MG63 (cell line): Measurements from ENCODE around the gene RPE65. TPM values are rescaled to one million over a fixed set of nuclear protein-coding genes. Genes with fewer than 3 reads are reported as not detected.

ENCODE experiments used
- DNase-seq: peaks from one replicate; pipeline ENCODE4 v3.0.0-alpha.2; 2020
- H3K27me3 ChIP-seq: fragments of 250-450 bp; sonication (Bioruptor Pico); 2 replicates; pipeline ENCODE4 v1.5.1; 2020; ENCODE audit warnings: mild to moderate bottlenecking, moderate library complexity
- H3K36me3 ChIP-seq: fragments of 250-450 bp; sonication (Bioruptor Pico); 2 replicates; pipeline ENCODE4 v1.5.1; 2020; ENCODE audit warnings: mild to moderate bottlenecking, moderate library complexity
- H3K4me3 ChIP-seq: fragments of 250-450 bp; sonication (Bioruptor Pico); 2 replicates; pipeline ENCODE4 v1.5.1; 2020; ENCODE audit warnings: mild to moderate bottlenecking, moderate library complexity
- H3K9me3 ChIP-seq: fragments of 250-450 bp; sonication (Bioruptor Pico); 2 replicates; pipeline ENCODE4 v1.5.1; 2020; ENCODE audit warnings: mild to moderate bottlenecking, moderate library complexity
- total RNA-seq: library from RNA; depleted of rRNA; stranded (reverse); fragments of >200 nt; shearing (Covaris generic); gene quantifications from 2 replicates; pipeline ENCODE4 v1.2.3, GENCODE V29; 2014; ENCODE audit warnings: low replicate concordance

The RPE65 gene
- total RNA-seq, 1 experiment from 2014 or later = not detected

- H3K9me3 ChIP-seq = no peaks in the 10 kb centered on the region
- H3K4me3 ChIP-seq = no peak overlapping the region
- no peaks in the 10 kb centered on the region for H3K36me3 ChIP-seq
- DNase-seq = no peak
- H3K27me3 ChIP-seq = no peaks in the 10 kb centered on the region
Measured at GRCh38 chr1:68460935-68461334, 11.2 kb upstream of the RPE65 start.

- DNase-seq = no peak
Measured at GRCh38 chr1:68459796-68460195, 10.0 kb upstream of the RPE65 start.

GRCh38 chr1:68459091-68459490 is 9.3 kb upstream of the RPE65 start:
- no peak for DNase-seq
- H3K27me3 ChIP-seq = no peaks in the 10 kb centered on the region
- no peaks in the 10 kb centered on the region for H3K36me3 ChIP-seq
- no peak overlapping the region for H3K4me3 ChIP-seq
- H3K9me3 ChIP-seq = no peaks in the 10 kb centered on the region

More at GRCh38 chr1:68459796-68460195, 10.0 kb upstream of the RPE65 start:
- H3K36me3 ChIP-seq = no peaks in the 10 kb centered on the region
- no peaks in the 10 kb centered on the region for H3K9me3 ChIP-seq
- no peaks in the 10 kb centered on the region for H3K27me3 ChIP-seq
- no peak overlapping the region for H3K4me3 ChIP-seq

- H3K27me3 ChIP-seq = no peaks in the 10 kb centered on the region
- H3K9me3 ChIP-seq = no peaks in the 10 kb centered on the region
- no peaks in the 10 kb centered on the region for H3K36me3 ChIP-seq
- DNase-seq = no peak
- no peak overlapping the region for H3K4me3 ChIP-seq
Measured at GRCh38 chr1:68456202-68456601, 6.4 kb upstream of the RPE65 start.

- Histone ChIP-seq H3K36me3 (no peaks in the 10 kb centered on the region), H3K9me3 (no peaks in the 10 kb centered on the region), H3K4me3 (no peak overlapping the region), H3K27me3 (no peaks in the 10 kb centered on the region)
- DNase-seq = no peak
Measured at GRCh38 chr1:68454534-68454933, 4.8 kb upstream of the RPE65 start.

- DNase-seq = no peak
- Histone ChIP-seq H3K9me3 (no peaks in the 10 kb centered on the region), H3K36me3 (no peaks in the 10 kb centered on the region), H3K27me3 (no peaks in the 10 kb centered on the region), H3K4me3 (no peak overlapping the region)
Measured at GRCh38 chr1:68453060-68453670, 3.4 kb upstream of the RPE65 start.

GRCh38 chr1:68448365-68448764 is 1.4 kb downstream of the RPE65 start:
- Histone ChIP-seq H3K36me3 (no peaks in the 10 kb centered on the region), H3K27me3 (no peaks in the 10 kb centered on the region), H3K4me3 (no peak overlapping the region), H3K9me3 (no peaks in the 10 kb centered on the region)
- no peak for DNase-seq

GRCh38 chr1:68445709-68446108 is 4.0 kb downstream of the RPE65 start:
- H3K36me3 ChIP-seq = no peaks in the 10 kb centered on the region
- DNase-seq = no peak
- no peak overlapping the region for H3K4me3 ChIP-seq
- no peaks in the 10 kb centered on the region for H3K9me3 ChIP-seq
- no peaks in the 10 kb centered on the region for H3K27me3 ChIP-seq

GRCh38 chr1:68442822-68443556 is 6.8 kb downstream of the RPE65 start:
- no peak overlapping the region for H3K4me3 ChIP-seq
- no peaks in the 10 kb centered on the region for H3K27me3 ChIP-seq
- H3K9me3 ChIP-seq = no peaks in the 10 kb centered on the region
- no peaks in the 10 kb centered on the region for H3K36me3 ChIP-seq
- DNase-seq = peak; percentile 76

- DNase-seq = no peak
- no peaks in the 10 kb centered on the region for H3K36me3 ChIP-seq
- H3K9me3 ChIP-seq = no peaks in the 10 kb centered on the region
- H3K27me3 ChIP-seq = no peaks in the 10 kb centered on the region
- no peak overlapping the region for H3K4me3 ChIP-seq
Measured at GRCh38 chr1:68442006-68442405, 7.7 kb downstream of the RPE65 start.

- H3K27me3 ChIP-seq = no peaks in the 10 kb centered on the region
- DNase-seq = no peak
- H3K36me3 ChIP-seq = no peaks in the 10 kb centered on the region
- H3K9me3 ChIP-seq = no peaks in the 10 kb centered on the region
- no peak overlapping the region for H3K4me3 ChIP-seq
Measured at GRCh38 chr1:68438310-68438709, 11.4 kb downstream of the RPE65 start.

- no peak for DNase-seq
- H3K27me3 ChIP-seq = no peaks in the 10 kb centered on the region
- H3K4me3 ChIP-seq = no peak overlapping the region
- H3K9me3 ChIP-seq = no peaks in the 10 kb centered on the region
- H3K36me3 ChIP-seq = no peaks in the 10 kb centered on the region
Measured at GRCh38 chr1:68433395-68433794, 16.4 kb downstream of the RPE65 start.

- H3K9me3 ChIP-seq = no peaks in the 10 kb centered on the region
- no peaks in the 10 kb centered on the region for H3K36me3 ChIP-seq
- no peak overlapping the region for H3K4me3 ChIP-seq
- no peak for DNase-seq
- H3K27me3 ChIP-seq = no peaks in the 10 kb centered on the region
Measured at GRCh38 chr1:68431076-68431475, 18.7 kb downstream of the RPE65 start.

GRCh38 chr1:68429233-68429808 is 20.4 kb downstream of the RPE65 start:
- H3K4me3 ChIP-seq = no peak overlapping the region
- no peaks in the 10 kb centered on the region for H3K9me3 ChIP-seq
- no peaks in the 10 kb centered on the region for H3K27me3 ChIP-seq
- H3K36me3 ChIP-seq = no peaks in the 10 kb centered on the region
- DNase-seq = no peak

GRCh38 chr1:68426594-68426993 is 23.2 kb downstream of the RPE65 start:
- Histone ChIP-seq H3K4me3 (no peak overlapping the region), H3K9me3 (no peaks in the 10 kb centered on the region)
- DNase-seq = no peak

GRCh38 chr1:68421350-68421749 is 28.4 kb downstream of the RPE65 start:
- H3K36me3 ChIP-seq = no peaks in the 10 kb centered on the region
- DNase-seq = no peak

More at GRCh38 chr1:68426594-68426993, 23.2 kb downstream of the RPE65 start:
- H3K27me3 ChIP-seq = no peaks in the 10 kb centered on the region
- no peaks in the 10 kb centered on the region for H3K36me3 ChIP-seq

GRCh38 chr1:68409426-68409825 is 40.3 kb downstream of the RPE65 start:
- no peaks in the 10 kb centered on the region for H3K36me3 ChIP-seq
- DNase-seq = peak; percentile 63
- H3K27me3 ChIP-seq = no peaks in the 10 kb centered on the region
- H3K4me3 ChIP-seq = no peak overlapping the region
- H3K9me3 ChIP-seq = no peaks in the 10 kb centered on the region

More at GRCh38 chr1:68421350-68421749, 28.4 kb downstream of the RPE65 start:
- H3K9me3 ChIP-seq = no peaks in the 10 kb centered on the region
- no peak overlapping the region for H3K4me3 ChIP-seq
- no peaks in the 10 kb centered on the region for H3K27me3 ChIP-seq

- Histone ChIP-seq H3K4me3 (no peak overlapping the region), H3K36me3 (no peaks in the 10 kb centered on the region), H3K27me3 (no peaks in the 10 kb centered on the region), H3K9me3 (no peaks in the 10 kb centered on the region)
- no peak for DNase-seq
Measured at GRCh38 chr1:68401506-68401905, 48.2 kb downstream of the RPE65 start.
